HG03442 (cell line): ENCODE measurements around the gene BBLN.
A peak's percentile ranks its signal among the peaks of the same experiment; 100 is the strongest.
"Not testable (repeated sequence)": the region's sequence is repeated elsewhere in the genome, so short reads cannot be mapped to it uniquely, and the experiment has no call there.

Experiments used
- ATAC-seq: cut with Tn5 transposase; IDR thresholded peaks from one replicate; pipeline ENCODE4 v1.9.1; 2021; ENCODE audit warnings: mild to moderate bottlenecking, moderate library complexity; ENCODE audit not compliant: unreplicated experiment

Gene BBLN

DNA sequence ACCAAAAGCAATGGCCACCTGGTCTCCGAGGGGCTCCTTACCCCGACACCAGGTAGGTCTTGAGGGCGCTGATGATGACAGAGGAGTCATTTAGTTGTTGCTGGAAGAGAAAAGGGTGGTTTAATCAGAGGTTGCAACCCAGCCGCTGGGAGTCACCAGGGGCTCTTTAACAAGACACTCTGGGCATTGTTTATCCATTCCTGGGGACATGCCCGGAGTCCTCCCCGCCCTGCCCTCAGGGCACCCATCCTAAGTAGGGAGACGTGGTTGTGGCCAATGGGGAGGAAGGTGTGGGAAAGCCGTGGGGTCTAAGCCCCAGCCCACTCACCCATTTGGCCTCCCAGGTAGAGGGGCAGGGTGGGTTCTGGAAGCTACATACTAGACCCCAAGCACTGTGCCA is 35.6 kb upstream of the BBLN start:
- no peak for ATAC-seq

DNA sequence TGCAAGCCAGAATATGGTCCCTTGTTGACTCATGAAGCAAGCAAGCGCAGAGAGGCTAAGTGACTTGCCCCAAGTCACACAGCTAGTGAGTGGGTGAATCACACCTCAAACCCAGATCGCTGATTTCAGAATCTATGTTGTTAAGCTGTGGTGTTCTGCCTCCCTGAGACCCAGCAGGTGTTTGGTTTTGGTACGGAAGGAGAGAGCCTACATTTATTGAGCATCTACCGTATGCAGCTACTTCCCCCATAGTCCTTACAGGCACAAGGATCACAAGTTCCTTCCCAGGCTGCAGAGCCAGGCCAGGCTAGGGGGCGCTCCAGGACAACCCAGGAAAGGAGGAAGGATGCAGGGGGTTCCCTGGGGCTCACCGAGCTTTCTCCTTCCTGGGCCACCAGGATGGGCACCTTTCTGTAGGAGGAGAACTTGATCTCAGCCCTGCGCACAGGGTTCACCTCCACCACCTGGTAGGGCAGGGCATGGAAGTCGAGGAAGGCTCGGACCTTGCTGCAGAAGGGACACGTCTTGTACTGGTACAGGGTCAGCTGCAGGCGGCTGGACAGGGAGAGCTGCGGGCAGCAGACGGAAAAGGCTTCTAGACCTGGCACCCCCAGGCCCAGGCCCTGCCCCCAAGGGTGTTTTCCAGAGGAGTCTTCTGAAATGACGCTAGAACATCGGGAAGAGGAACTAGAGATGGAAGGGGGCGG is 35.0 kb upstream of the BBLN start:
- ATAC-seq, result no peak

DNA sequence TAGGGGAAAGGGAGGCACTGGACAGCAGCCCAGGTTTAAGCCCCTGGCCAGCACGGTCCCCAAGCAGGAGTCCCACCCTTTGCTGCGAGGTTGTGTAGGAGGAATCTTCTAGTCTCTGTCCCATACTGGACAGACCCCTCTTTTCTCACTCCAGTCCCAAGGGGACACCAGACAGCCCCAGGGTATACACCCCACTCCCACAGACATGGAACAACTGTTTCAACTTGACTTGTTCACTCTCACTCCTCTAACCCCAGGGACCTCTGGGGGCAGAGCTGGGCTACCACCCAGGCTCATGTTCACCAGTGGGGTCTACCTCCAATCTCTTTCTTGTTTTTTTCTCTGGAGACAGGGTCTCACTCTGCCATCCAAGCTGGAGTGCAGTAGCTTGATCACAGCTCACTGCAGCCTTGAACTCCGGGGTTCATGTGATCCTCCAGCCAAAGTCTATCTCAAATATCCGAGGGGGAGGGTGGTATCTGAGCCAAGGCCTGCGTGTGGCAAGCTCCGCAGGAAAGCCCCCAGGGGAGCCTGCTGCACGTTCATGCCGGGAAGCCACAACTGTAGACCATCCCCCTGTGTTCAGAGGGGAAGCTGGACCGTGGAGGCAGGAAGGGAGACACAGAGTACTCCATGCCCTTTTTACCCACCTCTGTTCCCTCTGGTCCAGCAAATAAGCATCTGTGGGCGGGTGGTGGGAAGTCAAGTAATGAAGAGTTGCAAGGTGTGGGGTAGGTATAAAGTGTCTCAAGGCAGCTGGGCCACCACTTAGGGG is 34.3 kb upstream of the BBLN start:
- no peak for ATAC-seq

DNA sequence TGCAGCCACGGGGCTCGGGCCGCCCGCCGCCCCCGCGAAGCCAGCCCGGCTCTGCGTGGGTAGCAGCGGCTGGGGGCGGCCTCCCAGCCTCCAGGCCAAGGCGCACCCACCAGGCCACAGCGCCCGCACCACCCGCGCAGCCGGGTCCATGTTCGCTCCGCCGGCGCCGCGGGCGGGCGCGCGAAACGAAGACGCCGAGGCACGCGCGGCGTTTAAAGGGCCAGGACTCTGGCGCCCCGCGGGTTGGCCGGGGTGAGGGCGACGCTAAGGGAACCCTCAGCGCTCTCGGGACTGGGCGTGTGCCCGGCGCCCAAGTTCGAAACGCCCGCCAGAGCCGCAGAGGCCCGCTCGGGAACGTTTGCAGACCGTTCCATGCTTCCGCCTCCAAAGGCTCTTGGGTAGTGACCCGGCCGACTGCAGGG is 32.5 kb upstream of the BBLN start, which contains the start of gene PTGES2:
Gene PTGES2 (minus strand): TSS at position 162 of the 422 bp plus-strand sequence. CDS start 12 bp downstream, at position 150.
- ATAC-seq, result peak; percentile 51

DNA sequence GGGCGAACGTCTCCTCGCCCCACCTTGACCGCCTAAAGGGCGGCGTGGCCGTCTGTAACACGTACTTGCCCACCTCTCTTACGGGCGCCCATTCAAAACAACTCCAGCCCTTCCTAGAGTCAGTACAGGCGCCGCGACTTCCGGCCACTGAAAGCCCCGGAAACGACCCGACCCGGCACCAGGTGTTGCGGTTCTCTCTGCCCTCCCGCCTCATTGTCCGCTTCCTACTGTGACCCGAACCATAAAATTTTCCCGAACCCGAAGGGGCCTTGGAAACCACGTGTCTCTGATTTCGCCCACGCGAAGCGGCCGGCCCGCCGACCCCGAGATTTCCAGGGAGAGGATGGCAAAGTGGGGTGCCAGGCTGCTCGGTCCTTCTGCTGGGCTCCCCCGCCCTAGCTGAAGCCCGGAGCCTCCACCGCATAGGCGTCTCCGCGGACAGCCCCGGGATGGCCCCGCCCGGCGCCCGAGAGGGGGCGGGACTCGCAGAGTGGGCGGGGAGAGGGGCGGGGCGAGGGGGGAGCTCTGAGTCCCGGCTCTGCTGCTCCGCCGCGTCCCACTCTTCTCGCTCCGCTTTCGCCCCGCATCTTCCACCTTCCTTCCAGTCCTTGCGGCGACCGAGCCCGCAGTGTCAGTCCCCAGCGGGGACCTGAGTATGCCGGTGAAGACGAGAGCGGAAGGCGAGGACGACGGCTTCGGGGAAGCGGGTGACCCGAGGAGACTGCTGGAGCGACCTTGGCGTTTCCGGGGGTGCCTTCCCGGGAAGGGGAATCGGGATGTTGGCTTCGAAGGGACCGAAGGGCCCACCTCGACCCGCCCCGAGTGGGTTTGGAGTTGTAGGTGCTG is 31.9 kb upstream of the BBLN start:
- peak; percentile 50 for ATAC-seq

DNA sequence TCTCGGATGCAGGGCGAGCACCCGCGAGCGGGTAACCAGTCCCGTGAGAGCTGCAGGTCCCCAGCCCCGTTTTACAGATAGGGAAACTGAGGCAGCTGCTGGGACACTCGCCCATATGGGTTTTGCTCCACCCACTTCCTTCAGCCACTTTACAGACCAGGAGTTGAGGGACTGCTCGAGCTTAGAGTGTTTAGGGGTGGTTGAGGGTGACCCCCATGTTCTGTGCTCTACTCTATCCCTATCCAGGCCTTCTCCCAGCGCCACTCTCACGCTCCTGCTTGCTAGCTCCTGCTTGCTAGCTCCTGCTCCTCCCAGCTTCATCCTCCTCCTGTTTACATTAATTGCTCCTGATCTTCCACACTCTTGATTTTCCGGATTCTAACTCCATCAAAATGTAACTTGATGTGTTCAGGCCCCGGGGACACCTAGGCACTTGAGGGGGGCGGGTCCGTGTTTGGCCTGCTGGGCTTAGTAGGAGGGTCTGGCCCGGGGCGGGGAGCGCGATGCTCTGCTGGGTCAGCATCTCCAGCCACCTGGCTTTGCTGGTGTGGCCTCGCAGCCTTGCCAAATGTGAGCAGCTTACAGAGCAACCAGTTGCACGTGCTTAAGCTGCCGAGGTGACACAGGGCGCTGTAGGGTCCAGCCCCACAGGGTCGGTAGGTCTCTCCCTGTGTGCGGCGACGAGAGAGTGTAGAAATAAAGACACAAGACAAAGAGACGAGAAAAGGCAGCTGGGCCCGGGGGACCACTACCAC is 31.1 kb upstream of the BBLN start:
- no peak for ATAC-seq

DNA sequence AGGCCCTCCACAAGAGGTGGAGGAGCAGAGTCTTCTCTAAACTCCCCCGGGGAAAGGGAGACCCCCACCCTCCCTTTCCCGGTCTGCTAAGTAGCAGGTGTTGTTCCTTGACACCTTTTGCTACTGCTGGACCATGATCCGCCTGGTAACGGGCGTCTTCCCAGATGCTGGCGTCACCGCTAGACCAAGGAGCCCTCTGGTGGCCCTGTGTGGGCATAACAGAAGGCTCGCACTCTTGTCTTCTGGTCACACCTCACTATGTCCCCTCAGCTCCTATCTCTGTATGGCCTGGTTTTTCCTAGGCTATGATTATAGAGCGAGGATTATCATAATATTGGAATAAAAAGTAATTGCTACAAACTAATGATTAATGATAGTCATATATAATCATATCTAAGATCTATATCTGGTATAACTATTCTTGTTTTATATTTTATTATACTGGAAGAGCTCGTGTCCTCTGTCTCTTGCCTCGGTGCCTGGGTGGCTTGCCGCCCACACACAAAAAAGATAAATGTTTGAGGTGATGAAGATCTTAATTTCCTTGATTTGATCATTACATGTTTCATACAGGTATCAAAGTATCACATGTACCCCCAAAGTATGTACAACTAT is 30.0 kb upstream of the BBLN start:
- ATAC-seq, result not testable (repeated sequence)

DNA sequence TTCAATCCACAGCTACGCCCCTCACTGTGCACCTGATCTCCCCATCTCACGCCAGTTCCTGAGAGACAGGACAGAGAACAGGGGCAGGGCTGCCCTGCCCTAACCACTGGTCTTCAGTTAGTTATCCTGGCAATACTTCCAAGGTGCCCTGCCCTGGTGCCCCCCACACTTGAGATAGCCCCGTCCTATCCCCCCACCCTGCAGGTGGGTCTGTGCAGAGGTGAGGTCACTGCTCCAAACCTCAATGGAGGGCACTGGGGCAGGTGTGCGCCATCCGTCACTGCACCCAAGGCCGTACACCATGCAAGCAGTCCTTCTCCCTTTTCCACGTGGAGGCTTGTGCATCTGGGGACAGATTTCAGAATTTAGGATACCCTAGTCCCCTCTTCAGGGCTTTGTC is 29.4 kb upstream of the BBLN start:
- not testable (repeated sequence) for ATAC-seq

DNA sequence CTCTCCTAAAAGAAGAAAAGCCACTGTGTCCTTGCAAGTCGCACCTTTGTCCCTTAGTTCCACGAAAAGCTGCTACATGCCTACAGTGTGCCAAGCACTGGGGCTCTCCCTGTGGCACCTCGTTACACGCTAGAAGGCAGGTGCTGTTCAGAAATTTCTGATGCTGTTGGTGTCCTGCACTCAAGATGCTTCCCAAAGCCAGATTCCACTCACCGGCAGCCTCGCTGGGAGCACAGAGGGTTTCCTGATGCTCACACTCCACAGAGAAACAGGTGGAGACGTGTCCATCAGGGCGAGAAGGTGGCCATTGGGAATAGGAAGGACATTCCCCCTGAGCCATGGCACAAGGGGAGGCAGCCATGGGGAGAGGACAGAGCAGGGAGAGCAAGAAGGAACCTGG is 28.7 kb upstream of the BBLN start:
- not testable (repeated sequence) for ATAC-seq

DNA sequence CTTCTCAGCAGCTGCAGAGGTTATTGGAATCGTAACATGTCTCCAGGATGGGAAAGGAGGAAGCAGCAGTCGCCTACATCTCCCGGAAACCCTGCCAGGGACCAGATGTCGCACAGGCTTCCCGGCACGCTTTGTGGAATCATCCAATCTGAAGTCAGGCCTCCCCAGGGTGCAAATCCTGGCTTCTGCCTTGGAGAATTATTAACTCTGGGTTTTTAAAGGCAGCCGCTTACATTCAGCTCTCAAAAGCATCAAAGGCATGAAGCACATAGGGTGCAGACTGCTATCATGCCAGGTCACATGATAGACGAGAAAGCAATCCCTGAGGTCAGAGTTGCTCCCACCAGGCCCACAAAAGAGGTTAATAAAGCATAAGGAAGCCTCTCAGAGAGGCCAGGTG is 27.9 kb upstream of the BBLN start:
- not testable (repeated sequence) for ATAC-seq

DNA sequence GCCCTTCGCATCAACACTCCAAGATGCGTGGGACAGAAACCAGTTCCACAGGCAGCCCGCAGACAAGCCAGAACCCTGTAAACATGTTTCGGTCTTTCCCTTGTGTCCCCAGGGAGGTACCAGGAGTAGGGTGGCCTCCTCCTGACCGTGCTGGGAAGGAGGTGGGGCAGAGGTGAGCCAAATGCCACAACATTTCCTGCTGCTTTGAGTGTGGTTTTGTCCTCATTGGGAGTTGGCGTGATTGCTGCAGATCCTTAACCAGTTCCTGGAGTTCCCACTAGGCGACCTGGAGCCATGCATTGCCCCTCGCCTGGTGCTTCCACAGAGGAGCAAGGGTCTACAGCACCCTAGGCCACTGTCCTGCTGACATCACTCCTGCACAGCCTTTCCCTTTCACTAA is 24.5 kb upstream of the BBLN start:
- ATAC-seq, result not testable (repeated sequence)

DNA sequence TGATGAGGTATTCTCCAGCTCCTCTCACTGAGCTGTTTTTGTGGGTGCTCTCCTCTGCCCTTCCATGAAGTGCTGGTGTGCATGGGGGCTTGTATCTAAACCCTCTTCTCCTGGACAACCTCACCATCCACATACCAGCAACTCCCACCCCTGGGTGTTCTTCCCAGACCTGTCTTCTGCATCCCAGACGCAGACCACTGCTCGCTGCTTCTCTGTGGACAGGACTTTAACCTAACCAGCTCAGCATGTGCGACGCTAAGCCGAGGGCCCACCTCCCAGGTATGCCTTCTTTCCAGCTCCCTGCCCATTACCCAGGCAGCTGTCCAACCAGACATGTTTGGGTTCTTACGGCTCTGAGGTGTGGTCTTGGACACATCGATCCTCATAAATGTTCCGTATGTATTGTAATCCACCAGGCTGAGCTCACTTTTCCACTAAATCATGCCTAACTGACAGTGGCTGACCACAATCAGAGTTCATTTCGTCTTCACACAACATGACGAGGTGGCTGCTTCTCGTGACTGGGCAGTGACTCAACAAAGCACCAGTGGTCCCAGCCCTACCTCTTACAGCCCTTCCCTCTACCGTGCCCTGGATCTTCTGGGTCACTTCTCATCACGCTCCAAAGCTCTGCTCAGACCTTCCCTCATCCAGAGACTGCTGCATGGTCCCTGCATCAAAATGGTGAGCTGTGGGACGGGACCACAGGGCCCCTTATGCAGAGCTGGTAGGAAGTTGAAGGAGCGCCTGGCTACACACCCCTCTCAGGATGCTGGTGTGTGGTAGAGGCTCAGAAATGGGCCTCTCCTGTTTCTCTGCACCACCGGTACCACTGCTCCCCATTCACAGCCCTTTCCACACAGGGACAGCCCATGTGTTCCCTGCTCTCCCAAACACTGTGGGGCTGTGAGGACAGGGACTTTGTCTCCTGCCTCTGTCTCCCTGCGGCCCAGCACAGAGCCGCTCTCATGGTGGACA is 23.0 kb upstream of the BBLN start:
- no peak for ATAC-seq

DNA sequence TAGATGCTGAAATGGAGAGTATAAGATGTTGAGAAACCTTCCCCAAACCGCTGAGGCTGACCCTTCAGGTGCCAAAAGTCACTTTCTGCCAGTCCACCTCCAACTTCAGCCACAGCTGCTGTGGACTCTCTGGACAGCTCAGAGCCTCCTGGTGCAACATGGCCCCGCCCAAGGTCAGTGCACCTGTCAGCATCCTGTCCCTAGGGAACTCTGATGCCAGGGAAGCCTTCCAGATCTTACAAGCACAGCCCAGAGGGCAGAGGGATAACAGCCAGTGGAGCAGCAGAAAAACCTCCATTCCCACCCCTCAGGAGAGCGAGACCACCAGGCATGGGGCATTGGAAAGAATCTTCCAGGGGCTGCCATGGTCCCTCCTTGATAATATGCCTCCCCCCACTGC is 22.1 kb upstream of the BBLN start:
- ATAC-seq, result no peak

DNA sequence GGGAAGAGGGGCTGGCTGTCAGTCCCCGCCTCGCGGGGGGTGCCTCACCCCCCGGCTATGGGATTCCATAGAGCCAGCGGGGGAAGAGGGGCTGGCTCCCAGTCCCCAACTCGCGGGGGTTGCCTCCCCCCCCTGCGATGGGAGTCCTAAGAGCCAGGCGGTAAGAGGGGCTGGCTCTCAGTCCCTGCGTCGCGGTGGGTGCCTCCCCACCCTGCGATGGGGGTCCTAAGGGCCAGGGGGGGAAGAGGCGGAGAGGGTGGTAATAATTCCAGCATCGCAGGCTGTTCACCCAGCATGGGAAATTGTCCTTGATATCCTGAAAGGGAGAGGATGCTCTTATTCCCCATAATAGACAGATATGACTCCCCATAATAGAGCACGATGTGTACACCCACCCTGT is 20.4 kb upstream of the BBLN start:
- ATAC-seq, result no peak

DNA sequence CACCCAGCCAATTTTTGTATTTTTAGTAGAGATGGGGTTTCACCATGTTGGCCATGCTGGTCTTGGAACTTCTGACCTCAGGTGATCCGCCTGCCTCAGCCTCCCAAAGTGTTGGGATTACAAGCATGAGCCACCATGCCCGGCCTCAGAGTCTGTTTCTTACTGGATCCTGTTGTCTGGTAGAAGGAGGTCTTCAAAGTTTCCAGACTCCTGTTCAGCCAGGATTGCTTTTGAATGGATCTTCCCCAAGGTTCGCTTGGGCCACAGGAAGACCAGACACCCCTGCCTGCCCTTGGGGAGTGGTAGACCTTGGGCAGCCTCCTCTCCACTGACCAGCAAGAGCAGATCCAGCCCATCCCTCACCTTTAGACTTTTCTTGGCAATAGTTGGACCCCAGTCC is 18.5 kb upstream of the BBLN start:
- ATAC-seq, result no peak

DNA sequence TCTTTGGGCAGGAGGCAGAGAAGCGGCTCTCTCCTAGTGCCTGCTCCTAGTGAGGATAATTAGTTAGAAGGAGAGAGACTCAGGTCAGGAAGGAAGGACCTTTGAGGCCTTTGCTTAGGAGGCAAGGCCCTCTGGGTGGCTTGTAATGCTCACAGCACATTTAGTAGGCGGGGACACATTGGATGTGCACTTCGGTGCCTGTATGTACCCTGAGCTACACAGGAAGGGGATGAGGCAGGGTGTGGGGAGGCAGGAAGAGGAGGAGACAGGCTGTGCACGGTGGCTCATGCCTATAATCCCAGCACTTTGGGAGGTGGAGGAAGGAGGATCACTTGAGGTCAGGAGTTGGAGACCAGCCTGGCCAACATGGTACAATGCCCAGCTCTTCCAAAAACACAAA is 18.0 kb upstream of the BBLN start:
- ATAC-seq, result no peak

DNA sequence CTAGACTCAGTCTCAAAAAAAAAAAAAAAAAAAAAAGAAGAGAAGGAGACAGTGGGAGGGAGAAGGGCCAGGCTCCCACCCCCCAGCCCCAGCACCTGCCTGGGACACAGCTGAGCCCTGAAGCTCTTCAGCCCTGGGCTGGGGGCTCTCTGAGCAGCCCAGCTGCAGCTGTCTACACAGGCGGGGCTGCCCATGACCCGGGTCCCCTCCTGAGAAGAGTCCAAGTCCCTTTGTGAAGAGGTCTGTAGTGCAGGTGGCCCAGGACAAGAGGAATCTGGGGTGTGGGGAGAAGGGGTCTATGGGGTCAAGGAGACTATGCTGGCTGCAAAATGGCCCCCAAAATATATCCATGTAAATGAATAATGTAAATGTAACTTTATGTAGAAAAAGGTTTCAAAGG is 17.5 kb upstream of the BBLN start:
- ATAC-seq, result no peak

DNA sequence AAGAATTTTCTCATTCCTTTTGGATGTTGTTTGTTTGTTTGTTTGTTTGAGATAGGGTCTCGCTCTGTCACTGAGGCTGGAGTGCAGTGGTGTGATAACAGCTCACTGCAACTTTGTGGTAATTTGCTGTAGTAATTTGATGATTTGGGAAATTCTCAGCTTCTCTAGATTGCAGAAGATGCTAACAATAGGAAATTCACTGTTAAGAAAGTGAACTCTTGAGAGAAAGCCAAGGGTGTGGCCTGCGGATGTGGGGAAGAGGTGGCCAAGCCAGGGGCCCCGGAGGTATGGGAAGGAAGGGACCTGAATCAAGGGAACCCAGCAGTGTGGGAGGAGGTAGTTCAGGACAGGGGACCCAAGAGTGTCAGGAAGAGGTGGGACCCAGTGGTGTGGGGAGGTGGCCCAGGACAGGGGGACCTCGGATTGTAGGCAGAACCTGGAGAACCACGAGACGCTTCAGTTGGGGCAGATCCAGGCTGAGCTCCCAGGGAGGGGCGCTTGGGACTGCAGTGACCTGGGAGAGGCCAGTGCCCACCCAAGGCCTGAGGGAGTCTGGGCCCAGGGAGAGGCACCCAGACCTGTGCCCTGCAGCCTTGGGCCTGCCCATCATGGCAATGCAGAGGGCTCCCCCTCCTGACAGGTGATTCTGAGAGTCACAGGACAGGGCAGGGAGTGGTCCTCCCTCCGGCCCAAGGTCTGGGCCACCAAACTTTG is 16.4 kb upstream of the BBLN start:
- ATAC-seq, result no peak
